B cell (primary cell): ENCODE data around the gene BSND. TPM values are rescaled to one million over a fixed set of nuclear protein-coding genes. Genes with fewer than 3 reads are reported as not detected.

Experiments used
- ATAC-seq: fragments of 200-7000 bp; cut with Tn5 transposase; one replicate; pipeline ENCODE4 v1.10.0; 2021; ENCODE audit warnings: low read depth, mild to moderate bottlenecking, moderate number of reproducible peaks, moderate library complexity
- CTCF ChIA-PET: fragments of 350-600 bp; sonication (Branson Sonifier 250); formaldehyde crosslinking; loops from one replicate; lab custom pipeline; 2021; ENCODE audit warnings: antibody characterized with exemption, inconsistent platforms; lab: Charles Lee
- POLR2A ChIA-PET: fragments of 350-600 bp; sonication (Branson Sonifier 250); formaldehyde crosslinking; loops from one replicate; lab custom pipeline; 2021; ENCODE audit warnings: antibody characterized with exemption; lab: Charles Lee
- DNase-seq: peaks from one replicate; pipeline ENCODE4 v3.0.0; 2013
- H2AFZ ChIP-seq: 2 replicates; pipeline ENCODE4 v1.6.1; 2012; ENCODE audit warnings: mild to moderate bottlenecking, low read depth, low read length; ENCODE audit not compliant: insufficient read depth, poor library complexity, severe bottlenecking
- H3K27ac ChIP-seq, 2 donors: 1 replicate in 1 of 2; 2 replicates in 1 of 2; pipeline ENCODE4 v1.5.1; 2012 to 2013; ENCODE audit warnings: low read length in 2 of 2, mild to moderate bottlenecking in 2 of 2, moderate library complexity in 1 of 2
- H3K27me3 ChIP-seq, 4 experiments: fragments of 200-600 bp in 1 of 4; sonication (generic) in 1 of 4; replicated peaks in 1 of 4; 1 replicate in 2 of 4; 2 replicates in 2 of 4; pipeline versions ENCODE4 v1.6.1 to v1.7.0; 2013 to 2016; ENCODE audit warnings: low read length in 3 of 4, mild to moderate bottlenecking in 2 of 4, mixed read lengths in 1 of 4, moderate library complexity in 1 of 4; ENCODE audit not compliant: insufficient read depth in 4 of 4, control insufficient read depth in 3 of 4; ENCODE audit errors: control extremely low read depth in 1 of 4
- H3K36me3 ChIP-seq, 2 experiments: replicated peaks in 1 of 2; 1 replicate in 1 of 2; 2 replicates in 1 of 2; pipeline versions ENCODE4 v1.6.1 to v1.7.1; 2013; ENCODE audit warnings: low read length in 1 of 2; ENCODE audit not compliant: insufficient read depth in 2 of 2, control insufficient read depth in 1 of 2; ENCODE audit errors: control extremely low read depth in 1 of 2, extremely low read depth in 1 of 2
- H3K4me1 ChIP-seq, 2 donors: fragments of 200-600 bp in 1 of 2; sonication (generic) in 1 of 2; 1 replicate in 1 of 2; 2 replicates in 1 of 2; pipeline versions ENCODE4 v1.5.1 to v1.6.1; 2013 to 2017; ENCODE audit warnings: low read length in 2 of 2; ENCODE audit not compliant: control insufficient read depth in 2 of 2, insufficient read depth in 2 of 2
- H3K4me2 ChIP-seq: replicated peaks from 2 replicates; pipeline ENCODE3; 2012; ENCODE audit warnings: mild to moderate bottlenecking, low read depth, low read length; ENCODE audit not compliant: poor library complexity, severe bottlenecking
- H3K4me3 ChIP-seq, 5 experiments: fragments of 200-600 bp in 1 of 5; sonication (generic) in 1 of 5; 1 replicate in 3 of 5; 2 replicates in 2 of 5; pipeline versions ENCODE4 v1.5.1 to v1.7.0; 2011 to 2016; ENCODE audit warnings: low read length in 4 of 5, mild to moderate bottlenecking in 4 of 5, low read depth in 2 of 5, control low read depth in 1 of 5, moderate library complexity in 1 of 5; ENCODE audit not compliant: insufficient read depth in 1 of 5; ENCODE audit errors: control extremely low read depth in 1 of 5, extremely low read depth in 1 of 5
- H3K79me2 ChIP-seq: fragments of 200-600 bp; sonication (generic); one replicate; pipeline ENCODE4 v1.6.0; 2016; ENCODE audit warnings: low read length; ENCODE audit not compliant: control insufficient read depth, insufficient read depth
- H3K9ac ChIP-seq: fragments of 200-600 bp; sonication (generic); 2 replicates; pipeline ENCODE4 v1.6.1; 2017; ENCODE audit warnings: mild to moderate bottlenecking, low read length, moderate library complexity
- H3K9me3 ChIP-seq, 3 donors: one replicate each; pipeline versions ENCODE4 v1.6.1 to v1.7.1; 2013; ENCODE audit warnings: low read length in 2 of 3; ENCODE audit not compliant: control insufficient read depth in 2 of 3, insufficient read depth in 1 of 3; ENCODE audit errors: control extremely low read depth in 1 of 3
- H4K20me1 ChIP-seq: 2 replicates; pipeline ENCODE4 v1.6.0; 2012; ENCODE audit warnings: mild to moderate bottlenecking, low read length; ENCODE audit not compliant: insufficient read depth, control insufficient read depth, poor library complexity, severe bottlenecking
- H3K27ac Mint-ChIP-seq: one replicate; pipeline ENCODE4 v1.8.0; 2021; ENCODE audit warnings: mixed read lengths
- H3K27me3 Mint-ChIP-seq: one replicate; pipeline ENCODE4 v1.8.0; 2021; ENCODE audit warnings: mixed read lengths
- H3K4me1 Mint-ChIP-seq: one replicate; pipeline ENCODE4 v1.8.0; 2021; ENCODE audit warnings: mixed read lengths
- H3K4me3 Mint-ChIP-seq: one replicate; pipeline ENCODE4 v1.8.0; 2021; ENCODE audit warnings: mixed read lengths
- H3K9me3 Mint-ChIP-seq: one replicate; pipeline ENCODE4 v1.8.0; 2022; ENCODE audit warnings: mixed read lengths; ENCODE audit not compliant: insufficient read depth
- EZH2 ChIP-seq: IDR thresholded peaks from 2 replicates; pipeline ENCODE4 v1.6.1; 2012; ENCODE audit warnings: borderline replicate concordance, low read depth, mild to moderate bottlenecking, moderate library complexity, low read length; ENCODE audit not compliant: insufficient read depth, poor library complexity, severe bottlenecking
- WGBS: methylation state at CpG from one replicate; pipeline ENCODE4 v1.1.5; 2013; ENCODE audit warnings: missing lambda C conversion rate; ENCODE audit not compliant: insufficient coverage; 5-methylcytosine and 5-hydroxymethylcytosine counted together
- intact Hi-C: fragments of 100-400 bp; cut with micrococcal nuclease; formaldehyde crosslinking; loops from one replicate; pipeline ENCODE4 v1.10.0; 2022
- polyA plus RNA-seq: library from polyadenylated mRNA; depleted of rRNA; stranded (reverse); fragments of >200 nt; gene quantifications from 2 replicates; pipeline ENCODE4 v1.2.3, GENCODE V29; 2012
- total RNA-seq, 2 donors: library from RNA; stranded (reverse); fragments of 120-200 nt in 1 of 2; gene quantifications; 1 replicate in 1 of 2; 2 replicates in 1 of 2; pipeline versions ENCODE4 v1.2.3 to v1.2.4, GENCODE V29; 2013 to 2022
- TF ChIP-seq, protein P1 (sequence below): fragments of 200-600 bp; IDR thresholded peaks from one replicate; pipeline ENCODE4 v1.8.0; 2022; ENCODE audit warnings: antibody characterized with exemption, mild to moderate bottlenecking

BSND gene
- total and polyA plus RNA-seq, 2 donors (not counting 1 experiment from before 2014, with no cell fraction given), result not detected

DNA sequence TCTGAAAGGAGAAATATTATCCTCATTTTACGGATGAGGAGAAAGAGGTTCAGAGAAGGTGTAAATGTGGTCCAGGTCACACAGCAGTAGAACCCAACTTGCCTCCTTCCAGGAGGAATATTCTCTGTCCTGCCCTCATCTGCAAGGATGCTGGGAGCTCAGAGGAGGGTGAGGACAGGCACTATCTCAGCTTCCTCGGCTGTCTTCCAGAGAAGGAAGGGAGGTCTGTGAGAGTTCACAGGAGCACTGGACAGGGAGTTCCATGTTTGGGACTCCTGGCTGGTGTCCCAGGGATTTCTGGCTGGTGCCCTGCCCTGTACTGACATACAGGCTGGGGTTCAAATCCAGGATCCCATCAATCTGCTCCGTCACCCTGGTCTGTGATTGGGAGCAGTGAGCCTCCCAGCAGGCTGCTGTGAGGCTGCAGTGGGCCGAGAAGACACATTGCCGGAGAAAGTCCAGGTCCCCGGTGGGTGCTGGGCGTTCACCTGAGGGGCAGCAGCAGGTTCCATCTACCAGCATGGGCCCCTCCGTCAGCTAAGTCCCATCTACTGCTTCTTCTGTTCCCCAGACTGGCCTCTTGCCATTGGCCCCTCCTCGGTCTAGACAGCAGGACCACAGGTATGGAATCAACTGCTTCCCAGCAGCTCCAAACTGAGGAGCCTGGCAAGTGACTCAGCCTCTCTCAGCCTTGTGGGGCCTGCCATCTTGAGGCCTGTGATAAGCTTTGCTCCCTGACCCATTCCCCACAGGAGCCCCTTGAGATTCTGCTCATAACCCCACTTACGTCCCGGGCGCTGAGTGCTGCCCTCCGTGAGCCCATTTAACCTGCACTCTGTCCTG is 8.5 kb upstream of the BSND start:
- no peaks in the 10 kb centered on the region for H3K9me3 Mint-ChIP-seq
- WGBS, result 74% methylated on average over 11 of the region's 13 CpGs
- no peak overlapping the region for H3K27ac ChIP-seq
- no peaks in the 10 kb centered on the region for H3K9me3 ChIP-seq
- no peak overlapping the region for H3K4me2 ChIP-seq
- intact Hi-C loops, result no loop called here
- H3K4me3 ChIP-seq, result no peak overlapping the region
- ATAC-seq (no peak), DNase-seq (no peak)
- TF ChIP-seq, protein P1, sequence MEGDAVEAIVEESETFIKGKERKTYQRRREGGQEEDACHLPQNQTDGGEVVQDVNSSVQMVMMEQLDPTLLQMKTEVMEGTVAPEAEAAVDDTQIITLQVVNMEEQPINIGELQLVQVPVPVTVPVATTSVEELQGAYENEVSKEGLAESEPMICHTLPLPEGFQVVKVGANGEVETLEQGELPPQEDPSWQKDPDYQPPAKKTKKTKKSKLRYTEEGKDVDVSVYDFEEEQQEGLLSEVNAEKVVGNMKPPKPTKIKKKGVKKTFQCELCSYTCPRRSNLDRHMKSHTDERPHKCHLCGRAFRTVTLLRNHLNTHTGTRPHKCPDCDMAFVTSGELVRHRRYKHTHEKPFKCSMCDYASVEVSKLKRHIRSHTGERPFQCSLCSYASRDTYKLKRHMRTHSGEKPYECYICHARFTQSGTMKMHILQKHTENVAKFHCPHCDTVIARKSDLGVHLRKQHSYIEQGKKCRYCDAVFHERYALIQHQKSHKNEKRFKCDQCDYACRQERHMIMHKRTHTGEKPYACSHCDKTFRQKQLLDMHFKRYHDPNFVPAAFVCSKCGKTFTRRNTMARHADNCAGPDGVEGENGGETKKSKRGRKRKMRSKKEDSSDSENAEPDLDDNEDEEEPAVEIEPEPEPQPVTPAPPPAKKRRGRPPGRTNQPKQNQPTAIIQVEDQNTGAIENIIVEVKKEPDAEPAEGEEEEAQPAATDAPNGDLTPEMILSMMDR, result no peak
- no peak for TF ChIP-seq EZH2
- H3K9ac ChIP-seq, result no peak overlapping the region
- ChIA-PET POLR2A (no interaction called here), CTCF (no interaction called here)
- no peaks in the 10 kb centered on the region for H4K20me1 ChIP-seq
- H3K79me2 ChIP-seq, result no peaks in the 10 kb centered on the region
- H3K4me1 Mint-ChIP-seq, result no peaks in the 10 kb centered on the region
- H2AFZ ChIP-seq, result no peak overlapping the region
- no peaks in the 10 kb centered on the region for H3K27me3 ChIP-seq
- peaks cover 13% of the 10 kb centered on the region for H3K27me3 Mint-ChIP-seq
- H3K27ac Mint-ChIP-seq, result no peak overlapping the region
- no peaks in the 10 kb centered on the region for H3K4me1 ChIP-seq
- no peaks in the 10 kb centered on the region for H3K36me3 ChIP-seq
- no peak overlapping the region for H3K4me3 Mint-ChIP-seq

DNA sequence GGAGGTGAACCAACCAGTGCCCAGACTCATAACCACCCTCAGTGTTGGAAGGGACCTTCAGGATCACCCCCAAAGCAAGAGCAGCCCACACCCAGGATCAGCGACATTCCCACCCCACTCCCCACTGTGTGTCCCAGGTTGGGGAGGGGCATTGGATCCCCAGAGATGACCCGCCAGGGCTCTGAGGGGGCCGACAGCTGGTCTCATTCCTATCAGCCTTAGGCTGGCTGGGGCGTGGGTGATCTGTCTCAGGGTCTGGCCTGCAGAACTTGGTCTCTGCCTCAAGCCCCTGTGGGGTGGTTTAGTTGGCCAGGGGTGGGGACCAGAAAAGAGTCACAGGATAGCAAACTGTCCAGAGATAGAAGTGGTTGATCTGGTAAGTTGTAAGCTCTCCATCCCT is 7.8 kb upstream of the BSND start:
- H3K4me3 ChIP-seq, result no peak overlapping the region
- Mint-ChIP-seq H3K4me1 (peaks cover 2% of the 10 kb centered on the region), H3K9me3 (no peaks in the 10 kb centered on the region), H3K27ac (no peak overlapping the region), H3K4me3 (no peak overlapping the region), H3K27me3 (peaks cover 17% of the 10 kb centered on the region)
- WGBS, result 43% methylated on average over 3 of the region's 4 CpGs
- intact Hi-C loops, result no loop called here
- no peak for ATAC-seq
- no peak for TF ChIP-seq EZH2
- TF ChIP-seq, protein P1, result no peak
- no peaks in the 10 kb centered on the region for H3K79me2 ChIP-seq
- POLR2A ChIA-PET, result no interaction called here
- no peak overlapping the region for H3K27ac ChIP-seq
- CTCF ChIA-PET, result no interaction called here
- no peak overlapping the region for H3K9ac ChIP-seq
- H3K4me1 ChIP-seq, result no peaks in the 10 kb centered on the region
- H3K36me3 ChIP-seq, result no peaks in the 10 kb centered on the region
- H3K27me3 ChIP-seq, result peaks cover 0 to 7% (median 2%) of the 10 kb centered on the region in 4 experiments
- peaks cover 0 to under 1% (median 0%) of the 10 kb centered on the region in 3 donors for H3K9me3 ChIP-seq
- H2AFZ ChIP-seq, result no peak overlapping the region
- no peaks in the 10 kb centered on the region for H4K20me1 ChIP-seq
- no peak overlapping the region for H3K4me2 ChIP-seq
- no peak for DNase-seq
